Fibroblast of lung (primary cell): ENCODE measurements around the gene ARHGAP42.

ENCODE experiments used
- CTCF ChIP-seq, 2 donors: IDR thresholded peaks in 1 of 2; conservative IDR thresholded peaks in 1 of 2; 1 replicate in 1 of 2; 2 replicates in 1 of 2; pipeline ENCODE4 v1.5.1; 2011 to 2012; ENCODE audit warnings: low read length in 2 of 2, control low read depth in 1 of 2, inconsistent platforms in 1 of 2, low read depth in 1 of 2, mild to moderate bottlenecking in 1 of 2
- EZH2 ChIP-seq: IDR thresholded peaks from 2 replicates; pipeline ENCODE4 v1.5.1; 2012; ENCODE audit warnings: low read length, control low read depth, mild to moderate bottlenecking; ENCODE audit errors: missing control alignments

- no peak for TF ChIP-seq CTCF (conservative IDR thresholded peaks at IDR 0.05 in 1 of 2, IDR thresholded peaks at IDR 0.05 in 1 of 2; ENCODE audit: low read depth in 1 of 2, low read length in 2 of 2)
- no peak for TF ChIP-seq EZH2
Measured at GRCh38 chr11:100810666-100811065, 123.6 kb downstream of the ARHGAP42 start.
